NK-92 (cell line): ENCODE results near the gene TMCC1.
"Not testable (repeated sequence)": the region's sequence is repeated elsewhere in the genome, so short reads cannot be mapped to it uniquely, and the experiment has no call there.

ENCODE experiments used
- DNase-seq: peaks from one replicate; lab custom pipeline; 2025; ENCODE audit not compliant: unreplicated experiment; lab: John Stamatoyannopoulos, UW

TMCC1 gene

DNA sequence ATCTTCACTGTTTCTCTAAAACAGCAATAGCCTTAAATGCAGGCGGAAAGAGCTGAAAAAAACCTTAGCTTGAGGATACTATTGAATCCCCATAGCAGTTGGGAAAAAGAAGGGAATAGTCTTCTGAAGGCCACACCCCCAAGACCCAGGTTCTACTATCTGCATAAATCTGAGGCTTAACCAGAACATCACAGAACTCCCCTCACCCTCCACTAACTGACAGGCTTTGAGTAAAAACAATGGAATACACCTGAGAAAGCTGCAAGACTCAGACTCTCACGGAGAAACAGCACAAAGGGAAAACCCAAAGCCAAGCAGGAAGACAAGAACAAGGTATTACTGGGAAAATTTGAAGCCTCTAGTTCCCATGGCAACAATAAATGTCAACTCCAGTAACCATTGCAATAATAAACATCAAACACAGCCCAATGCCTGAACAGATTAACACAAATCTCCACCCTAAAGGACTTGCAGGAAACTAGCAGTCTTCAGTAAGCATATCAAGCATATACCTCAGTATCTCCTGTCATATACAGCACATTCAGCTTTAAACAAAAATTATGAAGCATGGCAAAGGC, 56.4 kb downstream of the TMCC1 start:
- DNase-seq = no peak

DNA sequence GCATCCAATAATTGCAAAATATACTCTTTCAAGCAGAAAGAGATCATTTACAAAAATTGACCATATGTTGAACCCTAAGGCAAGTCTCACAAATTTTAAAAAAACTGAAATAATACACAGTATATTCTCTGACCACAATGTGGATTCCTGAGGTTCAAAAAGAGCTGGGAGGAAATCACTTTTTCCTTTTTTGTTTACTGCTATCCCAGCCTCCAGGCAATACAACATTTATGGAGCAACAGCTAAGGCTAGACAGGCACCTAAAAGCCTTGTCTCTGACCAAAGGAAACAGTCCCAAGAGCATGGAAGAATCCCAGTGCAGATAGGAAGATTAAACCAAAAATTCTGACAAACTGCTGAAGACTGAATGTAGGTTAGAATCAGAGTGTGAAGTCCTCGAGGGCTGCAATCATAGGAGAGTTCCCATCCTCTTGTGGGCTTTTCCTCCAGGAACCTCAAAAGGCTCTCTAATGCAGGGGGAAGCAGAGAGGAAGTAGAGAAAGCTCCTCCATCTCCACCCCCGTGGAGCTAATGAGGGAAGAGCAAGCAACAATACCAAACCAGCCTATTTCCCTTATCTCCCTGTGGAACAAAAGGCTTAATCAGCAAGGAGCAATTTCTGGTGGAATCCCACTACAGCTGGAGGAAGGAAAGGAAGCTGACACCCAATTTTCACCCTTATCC, 57.0 kb downstream of the TMCC1 start:
- no peak for DNase-seq

DNA sequence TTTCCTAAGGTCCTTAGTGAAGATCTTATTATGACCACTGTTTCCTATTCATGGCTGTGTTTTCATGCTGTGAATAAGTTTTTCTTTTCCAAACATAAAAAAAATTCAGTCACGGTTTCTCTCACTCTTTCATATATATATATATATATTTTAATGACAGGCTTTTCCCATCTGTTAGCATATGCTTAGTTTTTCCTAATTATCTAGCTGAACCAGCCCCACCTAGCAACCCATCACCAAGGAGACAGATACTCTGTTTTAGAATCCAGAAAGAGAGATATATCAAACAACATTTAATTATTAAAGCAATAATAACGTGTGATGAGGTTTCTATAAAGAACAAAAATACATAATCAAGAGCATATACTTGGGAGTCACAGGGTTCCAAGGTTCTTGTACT, 58.3 kb downstream of the TMCC1 start:
- DNase-seq = no peak

DNA sequence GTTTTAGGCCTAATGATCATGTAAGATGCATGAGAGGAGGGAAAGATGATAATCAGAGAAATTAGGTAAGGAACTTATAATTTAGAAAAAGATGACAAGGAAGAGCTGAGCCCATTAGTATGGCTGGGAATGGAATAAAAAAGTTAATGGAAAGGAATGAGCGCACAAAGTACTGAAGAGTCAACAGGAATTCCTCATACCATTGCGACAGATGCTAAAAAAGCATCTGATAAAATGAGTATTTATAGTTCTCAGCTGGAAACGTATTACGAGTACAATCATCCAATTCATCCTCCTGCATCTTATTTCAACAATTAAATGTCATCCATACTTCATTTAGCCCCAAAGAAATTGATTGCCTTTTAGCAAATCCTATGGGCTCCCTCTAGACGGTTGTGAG, 58.9 kb downstream of the TMCC1 start:
- DNase-seq = no peak

DNA sequence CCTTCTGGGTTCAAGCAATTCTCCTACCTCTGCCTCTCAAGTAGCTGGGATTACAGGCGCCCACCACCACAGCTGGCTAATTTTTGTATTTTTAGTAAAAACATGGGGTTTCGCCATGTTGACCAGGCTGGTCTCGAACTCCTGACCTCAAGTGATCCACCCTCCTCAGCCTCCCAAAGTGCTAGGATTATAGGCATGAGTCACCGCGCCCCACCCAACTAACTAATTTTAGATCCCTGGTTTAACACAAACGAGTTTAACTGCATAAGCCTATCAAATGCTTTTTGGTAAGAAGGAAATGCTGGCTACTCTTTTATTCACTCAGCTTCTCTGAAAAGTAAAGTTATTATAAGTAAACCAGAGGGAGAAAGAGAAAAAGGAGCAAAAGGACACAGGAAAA, 61.6 kb downstream of the TMCC1 start:
- not testable (repeated sequence) for DNase-seq

DNA sequence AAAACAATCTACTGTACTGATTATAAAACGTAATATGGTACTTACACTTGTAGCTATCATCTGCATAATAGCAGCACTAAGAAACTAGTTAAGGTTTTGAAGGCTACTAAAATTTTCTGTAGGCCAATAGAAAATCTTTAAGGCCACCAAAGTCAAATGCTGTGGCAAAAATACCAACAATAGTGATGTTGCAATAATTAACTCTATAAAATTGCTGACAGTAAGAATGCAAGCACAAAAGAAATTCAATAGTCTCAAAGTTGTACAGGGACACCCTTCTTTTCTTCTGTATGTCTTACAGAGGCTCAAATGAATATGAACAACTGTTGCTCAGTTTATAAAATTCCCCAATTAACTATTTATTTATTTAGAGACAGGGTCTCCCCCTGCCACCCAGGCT, 62.0 kb downstream of the TMCC1 start:
- no peak for DNase-seq

DNA sequence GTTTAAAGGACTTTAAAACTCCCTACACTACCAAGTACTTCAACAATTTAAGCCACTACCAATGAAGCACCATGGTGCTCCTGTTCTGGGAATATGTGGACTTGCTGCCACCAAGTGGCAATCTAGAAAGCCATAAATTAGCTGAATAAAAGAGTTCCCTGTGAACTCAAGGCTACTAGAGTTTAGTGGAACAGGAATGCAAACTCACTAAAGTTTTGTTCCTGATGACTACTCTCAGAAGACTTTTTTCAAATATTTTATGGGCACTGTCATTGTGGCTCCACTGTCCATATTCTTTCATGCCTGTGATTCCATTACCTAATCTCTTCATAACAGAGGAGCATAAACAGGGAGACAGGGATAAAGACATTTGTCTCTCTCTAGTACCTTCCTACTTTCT, 63.9 kb downstream of the TMCC1 start:
- no peak for DNase-seq

DNA sequence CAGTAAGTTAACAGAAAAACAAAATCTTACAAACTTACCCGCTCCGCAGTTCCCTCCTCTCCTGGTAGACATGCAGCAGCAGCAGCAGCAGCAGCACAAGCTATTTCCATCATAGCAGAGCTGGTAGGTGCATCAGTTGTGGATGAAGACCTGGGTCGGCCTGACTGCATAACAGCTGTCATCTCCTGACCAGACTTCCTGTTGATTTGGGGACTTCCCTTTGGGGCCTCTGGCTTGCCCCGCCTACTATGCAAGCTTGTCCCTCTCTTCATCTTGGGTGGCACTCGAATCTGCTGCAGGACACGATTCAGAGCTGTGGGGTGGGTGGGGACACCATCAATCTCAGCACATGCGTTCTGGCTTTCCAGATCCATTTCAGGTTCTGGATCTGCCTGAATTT, 65.7 kb downstream of the TMCC1 start:
- DNase-seq = no peak

DNA sequence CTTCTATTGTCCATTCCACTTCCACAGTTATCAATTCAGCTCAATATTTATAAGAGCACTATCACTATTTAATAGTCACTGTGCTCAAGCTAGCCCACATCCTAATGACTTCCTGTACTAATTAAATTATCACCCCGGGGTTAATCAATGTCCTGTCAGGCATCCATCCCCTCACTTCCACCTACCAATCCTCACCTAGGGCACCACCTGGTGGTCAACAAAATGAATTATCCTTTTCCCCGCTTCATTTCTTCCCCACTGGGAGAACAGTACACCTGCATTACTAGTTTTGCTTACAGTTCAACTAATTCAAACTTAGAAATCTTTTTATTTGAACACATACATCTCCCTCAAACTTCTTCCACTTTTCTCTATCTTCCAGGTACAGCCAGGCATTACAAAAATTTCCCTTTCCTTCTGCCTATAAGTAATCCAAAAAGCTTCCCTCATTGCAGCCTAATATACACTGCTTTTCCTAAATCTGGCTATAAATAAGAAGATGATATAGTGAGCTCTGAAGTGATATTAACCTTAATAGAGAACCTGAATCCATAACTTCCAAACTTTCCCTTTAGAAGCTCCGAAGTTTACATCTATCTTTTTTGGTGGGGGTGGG, 68.5 kb downstream of the TMCC1 start:
- no peak for DNase-seq

DNA sequence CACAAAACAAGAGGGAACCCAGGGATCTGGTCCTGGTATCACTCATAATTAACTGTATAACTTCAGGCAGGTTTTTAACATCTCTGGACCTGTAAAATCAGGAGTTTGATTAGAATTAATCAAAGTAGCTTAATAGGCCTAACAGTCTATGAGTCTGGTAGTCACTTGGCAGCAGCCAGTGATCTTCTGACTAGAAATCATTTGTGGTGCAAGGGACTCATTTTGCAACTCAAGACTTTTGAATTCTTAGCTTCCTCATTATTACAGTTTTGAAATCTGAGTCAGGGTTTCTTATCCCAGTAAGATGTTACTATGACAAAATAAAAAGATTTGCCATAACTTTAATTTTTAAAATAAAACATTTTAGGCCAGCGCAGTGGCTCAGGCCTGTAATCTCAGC, 70.8 kb downstream of the TMCC1 start:
- no peak for DNase-seq

DNA sequence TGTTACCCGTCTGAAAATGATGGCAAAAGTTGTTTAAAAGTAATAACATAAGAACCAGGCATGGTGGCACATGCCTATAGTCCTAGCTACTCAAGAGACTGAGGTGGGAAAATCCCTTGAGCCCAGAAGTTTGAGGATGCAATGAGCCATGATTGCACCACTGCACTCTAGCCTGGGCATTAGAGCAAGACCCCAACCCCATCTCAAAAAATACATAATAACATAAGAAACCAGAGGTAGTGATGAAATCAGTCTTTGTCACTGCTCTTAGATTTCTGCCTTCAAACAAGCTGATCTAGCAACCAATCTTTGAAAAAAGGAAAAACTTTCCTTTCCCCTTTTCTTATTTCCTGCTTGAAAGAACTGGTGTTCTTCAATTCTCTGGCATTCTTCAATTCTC, 71.3 kb downstream of the TMCC1 start:
- DNase-seq = no peak

DNA sequence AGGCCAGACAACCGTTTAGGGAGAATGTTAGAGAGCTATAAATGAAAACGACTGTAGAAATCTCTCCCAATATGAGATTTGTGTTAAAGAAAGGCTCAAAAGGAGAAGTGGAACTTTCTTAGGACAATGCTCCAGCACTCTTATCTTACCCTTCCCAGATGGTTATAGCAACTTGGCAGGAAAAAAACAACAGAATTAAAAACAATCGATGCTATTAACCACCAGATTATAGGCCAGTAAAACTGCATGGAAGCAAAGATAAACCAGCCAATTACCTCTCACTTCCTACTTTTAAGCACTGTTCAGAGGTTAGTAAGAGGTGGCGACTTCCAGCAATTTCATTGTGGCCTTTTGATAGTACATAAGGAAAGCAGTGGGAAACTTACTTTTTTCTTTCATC, 72.9 kb downstream of the TMCC1 start:
- no peak for DNase-seq

DNA sequence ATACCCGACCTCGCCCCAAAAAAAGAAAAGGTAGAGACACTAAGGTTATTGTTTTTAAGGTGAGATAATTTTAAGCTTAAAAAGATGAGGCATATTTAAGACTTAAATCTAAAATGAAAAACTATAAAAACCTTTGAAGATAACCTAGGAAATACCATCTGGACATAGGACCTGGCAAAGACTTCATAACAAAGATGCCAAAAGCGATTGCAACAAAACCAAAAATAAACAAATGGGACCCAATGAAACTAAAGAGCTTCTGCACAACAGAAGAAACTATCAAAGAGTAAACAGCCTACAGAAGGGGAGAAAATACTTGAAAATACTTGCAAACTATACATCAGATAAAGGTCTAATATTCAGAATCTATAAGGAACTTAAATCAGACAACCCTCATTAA, 80.9 kb downstream of the TMCC1 start:
- DNase-seq = no peak

DNA sequence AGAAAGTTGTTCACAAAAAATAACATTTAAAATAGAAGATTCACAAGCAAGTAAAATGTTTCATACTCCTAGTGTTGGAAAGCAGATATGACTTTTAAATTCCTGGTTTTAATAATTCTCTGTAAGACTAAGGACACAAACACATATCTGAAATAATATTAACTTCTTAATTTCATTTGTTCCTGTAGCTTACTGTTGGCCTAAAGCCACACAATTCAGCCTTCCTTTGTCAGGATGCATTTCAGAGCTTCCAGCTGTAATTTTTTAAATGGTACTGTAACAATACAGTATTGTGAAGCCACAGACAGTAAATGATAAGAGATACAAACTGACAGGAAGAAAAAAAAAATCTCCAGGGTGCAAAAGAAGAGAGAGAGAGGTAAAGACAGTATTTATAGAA, 84.2 kb downstream of the TMCC1 start:
- DNase-seq = no peak

DNA sequence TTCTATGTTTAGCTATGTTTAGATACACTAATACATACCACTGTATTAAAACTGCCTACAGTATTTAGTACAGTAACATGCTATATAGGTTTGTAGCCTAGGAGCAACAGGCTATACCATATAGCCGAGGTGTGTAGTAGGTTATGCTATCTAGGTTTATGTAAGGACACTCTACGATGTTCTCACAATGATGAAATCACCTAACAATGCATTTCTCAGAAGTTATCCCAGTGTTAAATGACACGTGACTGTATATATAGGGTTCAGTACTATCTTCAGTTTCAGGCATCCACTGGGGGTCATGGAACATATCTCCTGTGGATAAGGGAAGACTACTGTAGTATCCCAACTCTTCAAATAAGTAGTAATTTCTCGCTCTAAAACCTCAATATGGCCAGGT, 97.4 kb downstream of the TMCC1 start:
- no peak for DNase-seq

DNA sequence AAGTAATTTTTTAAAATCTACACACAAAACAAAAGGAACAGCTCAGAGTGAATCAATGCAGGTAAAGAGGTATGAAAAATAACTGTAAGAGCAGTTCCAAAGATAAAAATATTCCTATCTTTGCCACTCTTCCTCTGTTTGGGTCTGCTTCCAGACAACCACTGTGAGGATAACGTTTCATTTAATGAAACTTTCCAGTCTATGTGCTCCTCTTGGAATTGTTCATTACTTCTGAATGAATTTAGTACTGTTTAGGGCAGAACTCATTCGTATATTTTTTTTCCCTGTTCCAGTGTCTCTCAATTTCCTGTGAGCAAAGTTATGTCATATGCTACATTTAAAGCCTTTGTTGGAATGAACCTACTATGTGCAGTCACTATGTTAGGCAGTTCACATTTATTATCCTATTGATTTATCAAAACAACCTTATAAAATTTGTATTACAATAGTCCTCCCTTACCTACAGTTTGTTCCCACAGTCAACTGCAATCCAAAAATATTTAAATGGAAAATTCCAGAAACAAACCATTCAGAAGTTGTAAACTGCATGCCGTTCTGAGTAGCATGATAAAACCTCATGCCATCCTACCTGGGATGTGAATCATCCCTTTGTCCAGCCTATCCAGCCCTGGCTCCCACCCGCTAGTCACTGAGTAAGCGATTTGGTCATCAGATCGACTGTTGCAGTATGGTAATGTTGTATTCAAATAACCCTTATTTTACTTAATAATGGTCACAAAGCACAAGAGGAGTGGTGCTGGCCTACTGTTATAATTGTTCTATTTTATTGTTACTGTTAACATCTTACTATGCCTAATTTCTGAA, 98.1 kb downstream of the TMCC1 start:
- DNase-seq = no peak

DNA sequence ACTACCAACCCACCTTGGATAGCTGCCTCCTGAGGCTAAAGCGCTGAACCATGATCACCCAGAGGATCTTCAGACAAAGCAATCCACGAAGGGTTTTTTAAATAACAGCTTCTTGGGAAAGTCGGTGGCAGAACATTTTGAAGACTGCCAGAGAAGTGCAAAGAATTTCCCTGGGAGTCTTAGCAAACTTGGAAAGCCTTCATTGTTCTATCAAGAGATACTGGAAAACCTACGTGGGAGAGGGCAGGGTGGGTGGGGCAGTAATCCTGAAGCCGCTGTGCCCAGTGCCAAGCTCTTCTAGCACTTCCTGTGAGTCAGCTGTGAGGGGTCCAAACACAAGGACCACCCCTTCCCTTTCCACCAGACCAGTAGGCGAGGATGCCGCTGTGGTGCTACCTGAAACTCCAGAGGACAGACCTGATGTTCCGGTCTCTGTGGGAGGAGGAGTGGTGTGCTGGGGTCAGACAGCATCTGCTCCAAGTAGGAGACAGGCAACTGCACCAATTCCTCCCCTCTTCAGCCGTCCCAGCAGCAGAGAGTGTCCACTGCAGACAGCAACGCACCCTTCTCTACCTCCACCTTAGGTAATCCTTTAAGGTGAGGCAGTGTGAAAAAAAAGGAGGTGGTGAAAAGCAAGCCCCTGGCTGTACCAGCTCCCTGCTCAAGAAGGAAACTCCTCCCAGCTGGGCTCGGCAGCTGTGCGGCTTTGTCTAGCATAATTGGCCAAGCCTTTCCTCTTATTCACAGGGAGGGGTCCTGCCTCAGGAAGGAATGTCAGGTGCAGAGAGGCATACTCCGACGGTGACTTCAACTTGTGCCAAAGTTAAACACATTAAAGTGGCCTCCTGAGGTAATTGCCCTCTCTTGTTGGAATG, 99.0 kb downstream of the TMCC1 start:
- no peak for DNase-seq

DNA sequence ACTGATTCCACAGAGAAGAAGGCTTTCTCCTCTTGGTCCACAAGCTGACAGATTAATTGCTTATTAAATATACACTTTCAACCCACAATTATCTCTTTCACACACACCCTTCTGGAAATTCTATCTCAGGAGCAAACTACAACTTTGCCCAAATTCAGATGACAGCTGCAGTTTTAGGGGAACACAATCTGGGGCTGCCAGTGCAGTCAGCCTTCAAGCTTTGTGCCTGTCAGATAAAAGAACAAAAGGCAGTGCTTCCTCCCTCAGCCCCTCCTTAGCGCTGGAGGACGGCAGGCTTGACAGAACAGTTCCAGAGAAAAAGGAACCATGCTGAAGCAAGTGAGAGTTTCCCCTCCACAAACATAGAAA, 99.6 kb downstream of the TMCC1 start:
- DNase-seq = no peak

DNA sequence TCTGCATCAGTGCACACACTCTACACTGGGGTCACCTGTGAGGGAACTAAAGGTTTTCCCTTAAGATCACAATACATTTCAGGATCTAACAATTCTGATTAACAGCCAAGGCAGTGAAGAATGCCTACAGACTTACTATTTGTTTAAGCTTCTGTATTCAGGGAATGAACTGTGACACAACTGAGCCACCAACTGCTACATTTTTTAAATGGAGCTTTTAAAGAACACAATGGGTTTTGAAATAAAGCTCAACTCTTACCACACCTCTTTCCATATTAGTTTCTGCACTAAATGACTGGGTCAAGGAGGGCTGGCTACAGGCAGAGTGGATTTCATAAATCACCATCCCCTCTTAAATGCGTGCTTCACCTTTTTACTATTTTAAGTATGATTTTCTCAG, 100.2 kb downstream of the TMCC1 start:
- DNase-seq = no peak

DNA sequence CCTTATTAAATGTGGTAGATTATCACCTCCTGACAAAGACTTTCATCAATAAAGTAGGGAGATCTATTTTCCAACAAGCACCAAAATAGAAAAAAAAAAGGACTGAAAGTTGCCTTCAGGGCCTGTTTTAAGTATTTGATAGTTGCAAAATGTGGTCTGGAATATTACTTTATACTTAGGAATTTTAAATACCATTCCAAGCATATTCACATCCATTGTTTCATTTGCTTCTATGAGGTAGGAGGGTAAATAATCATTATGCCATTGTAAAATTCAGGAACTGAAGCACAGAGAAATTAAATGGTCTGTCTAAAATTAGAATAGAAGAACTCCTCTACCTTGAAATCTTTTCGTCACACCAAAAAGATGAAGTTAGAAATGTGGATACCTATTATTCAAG, 110.0 kb downstream of the TMCC1 start:
- DNase-seq = no peak

DNA sequence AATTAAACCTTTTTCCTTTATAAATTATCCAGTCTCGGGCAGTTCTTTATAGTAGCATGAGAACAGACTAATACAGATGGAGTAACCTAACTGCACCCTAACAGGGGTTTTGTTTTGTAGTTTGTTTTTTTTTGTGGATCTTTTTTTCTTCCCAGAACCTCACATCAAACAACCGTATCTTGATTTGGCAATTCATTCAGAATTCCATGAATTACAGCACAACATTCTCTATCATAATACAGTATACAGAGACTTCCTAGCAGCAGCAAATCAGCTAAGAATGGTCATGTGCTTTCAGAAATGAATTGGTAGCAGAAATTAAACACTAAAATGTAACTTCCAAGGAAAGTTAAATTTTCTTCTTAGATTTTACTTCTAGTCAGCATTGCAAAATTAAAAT, 114.6 kb downstream of the TMCC1 start:
- no peak for DNase-seq
